Measurements from ENCODE around the gene CALN1.

DNA sequence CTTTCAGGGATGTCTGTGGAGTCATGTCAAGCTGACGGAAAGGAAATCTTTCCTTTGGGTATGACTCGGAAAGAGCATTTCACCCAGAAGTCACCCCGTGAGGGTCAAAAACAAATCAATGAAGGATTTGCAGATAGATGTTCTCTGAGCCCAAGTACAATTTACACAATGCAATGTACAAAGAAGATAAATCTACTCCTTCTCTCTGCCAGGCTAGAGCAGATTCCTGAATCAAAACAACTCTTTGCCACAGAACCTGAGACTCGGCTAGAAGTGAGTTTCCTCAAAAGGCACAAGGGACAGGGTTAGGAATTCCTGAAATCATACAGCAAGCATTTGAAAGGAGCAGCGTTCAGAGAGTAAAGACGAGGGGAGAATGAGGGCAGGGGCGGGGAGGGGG is 34.0 kb upstream of the CALN1 start:
- TF ChIP-seq RFX5 (IDR thresholded peaks at IDR 0.05; ENCODE audit: borderline replicate concordance, low read depth, low read length) (no peak), CHD1 (IDR thresholded peaks at IDR 0.05; ENCODE audit: low read depth, low read length) (no peak), CTCF (IDR thresholded peaks at IDR 0.05; ENCODE audit: control extremely low read depth in 1 of 3, insufficient read depth in 1 of 3, low read depth in 1 of 3, low read length in 3 of 3) (no peak)

Measured in H1 (cell line).